ENCODE results near the gene CDCP2. TPM values are rescaled to one million over a fixed set of nuclear protein-coding genes. Genes with fewer than 3 reads are reported as not detected.

The CDCP2 gene
- total RNA-seq, 4 donors from 2014 or later = not detected

DNA sequence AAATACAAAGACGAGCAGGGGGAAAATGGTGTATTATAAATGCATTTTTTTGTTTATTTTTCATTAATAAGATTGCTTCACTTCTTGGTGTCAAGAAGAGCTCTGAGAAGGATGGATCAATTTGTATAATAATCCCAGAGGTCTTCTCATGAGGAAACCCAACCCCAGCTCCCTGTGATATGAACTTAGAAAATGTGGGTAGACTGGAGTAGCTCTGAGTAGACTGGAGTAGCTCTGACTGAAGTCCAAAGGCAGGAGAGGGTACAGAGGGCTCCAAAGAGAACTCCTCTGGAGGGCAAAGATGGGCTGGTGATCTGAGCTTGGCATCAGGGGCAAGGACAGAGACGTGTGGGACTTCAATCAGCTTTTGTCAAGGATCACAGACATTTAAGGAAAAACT lies 21.4 kb downstream of the CDCP2 start:
- 89% methylated on average over 2 of the region's 2 CpGs for WGBS
- Histone ChIP-seq H3K36me3 (no peaks in the 10 kb centered on the region), H3K27ac (no peak overlapping the region), H3K4me3 (no peak overlapping the region), H3K9me3 (no peaks in the 10 kb centered on the region), H3K4me1 (no peaks in the 10 kb centered on the region), H3K27me3 (no peaks in the 10 kb centered on the region)
- TF ChIP-seq EP300 (IDR thresholded peaks at IDR 0.05) = no peak
- no peak for TF ChIP-seq POLR2AphosphoS5 (IDR thresholded peaks at IDR 0.05)
- no peak for TF ChIP-seq POLR2A (IDR thresholded peaks at IDR 0.05)
- TF ChIP-seq, protein P1, sequence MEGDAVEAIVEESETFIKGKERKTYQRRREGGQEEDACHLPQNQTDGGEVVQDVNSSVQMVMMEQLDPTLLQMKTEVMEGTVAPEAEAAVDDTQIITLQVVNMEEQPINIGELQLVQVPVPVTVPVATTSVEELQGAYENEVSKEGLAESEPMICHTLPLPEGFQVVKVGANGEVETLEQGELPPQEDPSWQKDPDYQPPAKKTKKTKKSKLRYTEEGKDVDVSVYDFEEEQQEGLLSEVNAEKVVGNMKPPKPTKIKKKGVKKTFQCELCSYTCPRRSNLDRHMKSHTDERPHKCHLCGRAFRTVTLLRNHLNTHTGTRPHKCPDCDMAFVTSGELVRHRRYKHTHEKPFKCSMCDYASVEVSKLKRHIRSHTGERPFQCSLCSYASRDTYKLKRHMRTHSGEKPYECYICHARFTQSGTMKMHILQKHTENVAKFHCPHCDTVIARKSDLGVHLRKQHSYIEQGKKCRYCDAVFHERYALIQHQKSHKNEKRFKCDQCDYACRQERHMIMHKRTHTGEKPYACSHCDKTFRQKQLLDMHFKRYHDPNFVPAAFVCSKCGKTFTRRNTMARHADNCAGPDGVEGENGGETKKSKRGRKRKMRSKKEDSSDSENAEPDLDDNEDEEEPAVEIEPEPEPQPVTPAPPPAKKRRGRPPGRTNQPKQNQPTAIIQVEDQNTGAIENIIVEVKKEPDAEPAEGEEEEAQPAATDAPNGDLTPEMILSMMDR (IDR thresholded peaks at IDR 0.05) = no peak
- DNase-seq (ENCODE audit: low spot score in 2 of 2) = no peak

GRCh38 chr1:54129858-54130257 lies 22.9 kb downstream of the CDCP2 start:
- H3K36me3 ChIP-seq = no peaks in the 10 kb centered on the region
- no peak for DNase-seq (ENCODE audit: low spot score in 2 of 2)
- no peak for TF ChIP-seq EP300 (IDR thresholded peaks at IDR 0.05)
- TF ChIP-seq, protein P1 (IDR thresholded peaks at IDR 0.05) = no peak
- TF ChIP-seq POLR2A (IDR thresholded peaks at IDR 0.05) = no peak
- no peak for TF ChIP-seq POLR2AphosphoS5 (IDR thresholded peaks at IDR 0.05)
- no peaks in the 10 kb centered on the region for H3K4me1 ChIP-seq
- no peak overlapping the region for H3K27ac ChIP-seq
- H3K9me3 ChIP-seq = no peaks in the 10 kb centered on the region
- no peak overlapping the region for H3K4me3 ChIP-seq
- WGBS = 82% methylated on average over 2 of the region's 2 CpGs
- no peaks in the 10 kb centered on the region for H3K27me3 ChIP-seq

DNA sequence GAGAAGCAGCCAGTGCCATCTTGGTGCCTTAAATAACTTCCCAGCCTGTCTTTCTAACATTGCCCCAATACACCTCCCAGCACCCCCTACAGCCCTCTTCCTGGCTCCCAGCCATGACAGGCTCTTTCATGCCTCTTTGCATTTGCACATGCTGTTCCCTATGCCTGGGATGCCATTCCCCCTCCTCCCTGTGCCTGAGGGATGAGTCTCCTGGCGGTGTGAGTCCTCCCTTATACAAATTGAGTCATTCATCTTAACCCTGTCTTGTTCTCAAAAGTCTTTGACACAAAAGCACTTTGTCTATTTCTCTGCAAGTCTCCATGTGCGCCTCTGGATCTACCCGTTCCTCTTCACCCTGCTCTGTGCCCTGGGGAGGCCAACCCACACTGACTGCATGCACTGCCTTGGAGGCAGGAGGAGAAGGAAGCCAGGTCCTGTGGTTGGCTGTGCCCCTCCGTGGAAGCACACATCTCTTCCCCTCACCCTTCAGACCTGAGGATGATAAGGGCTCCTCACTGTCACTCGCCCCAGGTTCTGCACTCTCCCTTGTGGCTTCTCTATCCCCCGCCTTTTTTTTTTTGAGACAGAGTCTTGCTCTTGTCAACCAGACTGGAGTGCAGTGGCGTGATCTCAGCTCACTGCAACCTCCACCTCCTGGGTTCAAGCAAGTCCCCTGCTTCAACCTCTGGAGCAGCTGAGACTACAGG lies 25.1 kb downstream of the CDCP2 start:
- no peaks in the 10 kb centered on the region for H3K27me3 ChIP-seq
- no peak overlapping the region for H3K4me3 ChIP-seq
- no peaks in the 10 kb centered on the region for H3K36me3 ChIP-seq
- H3K9me3 ChIP-seq = no peaks in the 10 kb centered on the region
- DNase-seq (ENCODE audit: low spot score in 2 of 2) = no peak
- no peak overlapping the region for H3K27ac ChIP-seq
- no peaks in the 10 kb centered on the region for H3K4me1 ChIP-seq
- 81% methylated on average over 7 of the region's 7 CpGs for WGBS
- TF ChIP-seq, protein P1 (IDR thresholded peaks at IDR 0.05) = no peak
- TF ChIP-seq EP300 (IDR thresholded peaks at IDR 0.05) (no peak), POLR2A (IDR thresholded peaks at IDR 0.05) (no peak), POLR2AphosphoS5 (IDR thresholded peaks at IDR 0.05) (no peak)

- 80% methylated on average over 3 of the region's 3 CpGs for WGBS
- Histone ChIP-seq H3K4me1 (peaks cover 8% of the 10 kb centered on the region), H3K27me3 (no peaks in the 10 kb centered on the region), H3K9me3 (no peaks in the 10 kb centered on the region), H3K4me3 (no peak overlapping the region), H3K36me3 (no peaks in the 10 kb centered on the region), H3K27ac (no peak overlapping the region)
- no peak for DNase-seq (ENCODE audit: low spot score in 2 of 2)
- TF ChIP-seq POLR2A (IDR thresholded peaks at IDR 0.05) (no peak), POLR2AphosphoS5 (IDR thresholded peaks at IDR 0.05) (no peak), EP300 (IDR thresholded peaks at IDR 0.05) (no peak)
- TF ChIP-seq, protein P1 (IDR thresholded peaks at IDR 0.05) = no peak
Observed at GRCh38 chr1:54126271-54126815, 26.5 kb downstream of the CDCP2 start.

GRCh38 chr1:54125386-54126070 lies 27.3 kb downstream of the CDCP2 start:
- WGBS = 100% methylated on average over 2 of the region's 8 CpGs
- TF ChIP-seq, protein P1 (IDR thresholded peaks at IDR 0.05) = no peak
- TF ChIP-seq POLR2A (IDR thresholded peaks at IDR 0.05) = no peak
- TF ChIP-seq EP300 (IDR thresholded peaks at IDR 0.05) = no peak
- TF ChIP-seq POLR2AphosphoS5 (IDR thresholded peaks at IDR 0.05) = no peak
- no peak overlapping the region for H3K4me3 ChIP-seq
- no peak for DNase-seq (ENCODE audit: low spot score in 2 of 2)
- no peaks in the 10 kb centered on the region for H3K9me3 ChIP-seq
- H3K27ac ChIP-seq = no peak overlapping the region
- H3K27me3 ChIP-seq = no peaks in the 10 kb centered on the region
- H3K4me1 ChIP-seq = peaks cover 13% of the 10 kb centered on the region
- no peaks in the 10 kb centered on the region for H3K36me3 ChIP-seq
